Endothelial cell (in vitro differentiated cells): ENCODE results near the gene FOXA2. TPM values are rescaled to one million over a fixed set of nuclear protein-coding genes. Genes with fewer than 3 reads are reported as not detected.
A peak's percentile ranks its signal among the peaks of the same experiment; 100 is the strongest.

Experiments used
- DNase-seq: peaks from one replicate; pipeline ENCODE4 v3.0.0; 2021; ENCODE audit warnings: low spot score
- H3K27ac Mint-ChIP-seq: one replicate; pipeline ENCODE4 v1.8.0; 2021; ENCODE audit warnings: mixed read lengths, inconsistent platforms; ENCODE audit not compliant: unreplicated experiment
- H3K27me3 Mint-ChIP-seq: one replicate; pipeline ENCODE4 v1.8.0; 2021; ENCODE audit warnings: mild to moderate bottlenecking, moderate library complexity, mixed read lengths, inconsistent platforms; ENCODE audit not compliant: unreplicated experiment
- H3K36me3 Mint-ChIP-seq: one replicate; pipeline ENCODE4 v1.8.0; 2021; ENCODE audit warnings: mild to moderate bottlenecking, low read depth, mixed read lengths, inconsistent platforms; ENCODE audit not compliant: unreplicated experiment
- H3K4me1 Mint-ChIP-seq: one replicate; pipeline ENCODE4 v1.8.0; 2021; ENCODE audit warnings: mild to moderate bottlenecking, mixed read lengths, inconsistent platforms; ENCODE audit not compliant: unreplicated experiment
- H3K4me3 Mint-ChIP-seq: one replicate; pipeline ENCODE4 v1.8.0; 2021; ENCODE audit warnings: mild to moderate bottlenecking, mixed read lengths, inconsistent platforms; ENCODE audit not compliant: unreplicated experiment
- H3K9me3 Mint-ChIP-seq: one replicate; pipeline ENCODE4 v1.8.0; 2021; ENCODE audit warnings: mixed read lengths, inconsistent platforms; ENCODE audit not compliant: unreplicated experiment
- total RNA-seq: library from RNA; stranded (reverse); fragmentation: NEBNext Ultra II Directional; extraction: Animal tissue kit (Norgen Biotek cat#: 25700); gene quantifications from one replicate; pipeline ENCODE4 v1.2.1, GENCODE V29; 2021; ENCODE audit not compliant: unreplicated experiment
- TF ChIP-seq, protein P1 (sequence below): fragments of 200-600 bp; sonication (generic); IDR thresholded peaks from one replicate; pipeline ENCODE4 v1.5.0; 2021; ENCODE audit warnings: antibody characterized with exemption; ENCODE audit not compliant: unreplicated experiment

The FOXA2 gene
- total RNA-seq, 1 donor from 2014 or later, result 0.59 TPM

DNA sequence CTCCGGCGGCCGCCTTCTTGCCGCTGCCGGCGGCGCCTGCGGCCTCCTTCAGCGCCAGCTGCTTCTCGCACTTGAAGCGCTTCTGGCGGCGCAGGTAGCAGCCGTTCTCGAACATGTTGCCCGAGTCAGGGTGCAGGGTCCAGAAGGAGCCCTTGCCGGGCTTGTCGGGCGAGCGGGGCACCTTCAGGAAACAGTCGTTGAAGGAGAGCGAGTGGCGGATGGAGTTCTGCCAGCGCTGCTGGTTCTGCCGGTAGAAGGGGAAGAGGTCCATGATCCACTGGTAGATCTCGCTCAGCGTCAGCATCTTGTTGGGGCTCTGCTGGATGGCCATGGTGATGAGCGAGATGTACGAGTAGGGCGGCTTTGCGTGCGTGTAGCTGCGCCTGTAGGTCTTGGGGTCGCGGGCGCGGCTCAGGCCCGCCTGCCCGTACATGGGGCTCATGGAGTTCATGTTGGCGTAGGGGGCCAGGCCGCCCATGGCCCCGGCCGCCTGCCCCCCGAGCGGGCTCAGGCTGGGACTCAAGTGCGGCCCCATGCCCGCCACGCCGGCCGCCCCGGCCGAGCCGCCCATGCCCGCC lies 1.9 kb downstream of the FOXA2 start:
- DNase-seq, result peak; percentile 23
- Mint-ChIP-seq H3K4me3 (no peak overlapping the region), H3K9me3 (no peaks in the 10 kb centered on the region), H3K36me3 (peaks cover 3% of the 10 kb centered on the region), H3K27ac (no peak overlapping the region), H3K4me1 (peaks cover 27% of the 10 kb centered on the region), H3K27me3 (peaks cover 42% of the 10 kb centered on the region)
- TF ChIP-seq, protein P1, sequence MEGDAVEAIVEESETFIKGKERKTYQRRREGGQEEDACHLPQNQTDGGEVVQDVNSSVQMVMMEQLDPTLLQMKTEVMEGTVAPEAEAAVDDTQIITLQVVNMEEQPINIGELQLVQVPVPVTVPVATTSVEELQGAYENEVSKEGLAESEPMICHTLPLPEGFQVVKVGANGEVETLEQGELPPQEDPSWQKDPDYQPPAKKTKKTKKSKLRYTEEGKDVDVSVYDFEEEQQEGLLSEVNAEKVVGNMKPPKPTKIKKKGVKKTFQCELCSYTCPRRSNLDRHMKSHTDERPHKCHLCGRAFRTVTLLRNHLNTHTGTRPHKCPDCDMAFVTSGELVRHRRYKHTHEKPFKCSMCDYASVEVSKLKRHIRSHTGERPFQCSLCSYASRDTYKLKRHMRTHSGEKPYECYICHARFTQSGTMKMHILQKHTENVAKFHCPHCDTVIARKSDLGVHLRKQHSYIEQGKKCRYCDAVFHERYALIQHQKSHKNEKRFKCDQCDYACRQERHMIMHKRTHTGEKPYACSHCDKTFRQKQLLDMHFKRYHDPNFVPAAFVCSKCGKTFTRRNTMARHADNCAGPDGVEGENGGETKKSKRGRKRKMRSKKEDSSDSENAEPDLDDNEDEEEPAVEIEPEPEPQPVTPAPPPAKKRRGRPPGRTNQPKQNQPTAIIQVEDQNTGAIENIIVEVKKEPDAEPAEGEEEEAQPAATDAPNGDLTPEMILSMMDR, result no peak

DNA sequence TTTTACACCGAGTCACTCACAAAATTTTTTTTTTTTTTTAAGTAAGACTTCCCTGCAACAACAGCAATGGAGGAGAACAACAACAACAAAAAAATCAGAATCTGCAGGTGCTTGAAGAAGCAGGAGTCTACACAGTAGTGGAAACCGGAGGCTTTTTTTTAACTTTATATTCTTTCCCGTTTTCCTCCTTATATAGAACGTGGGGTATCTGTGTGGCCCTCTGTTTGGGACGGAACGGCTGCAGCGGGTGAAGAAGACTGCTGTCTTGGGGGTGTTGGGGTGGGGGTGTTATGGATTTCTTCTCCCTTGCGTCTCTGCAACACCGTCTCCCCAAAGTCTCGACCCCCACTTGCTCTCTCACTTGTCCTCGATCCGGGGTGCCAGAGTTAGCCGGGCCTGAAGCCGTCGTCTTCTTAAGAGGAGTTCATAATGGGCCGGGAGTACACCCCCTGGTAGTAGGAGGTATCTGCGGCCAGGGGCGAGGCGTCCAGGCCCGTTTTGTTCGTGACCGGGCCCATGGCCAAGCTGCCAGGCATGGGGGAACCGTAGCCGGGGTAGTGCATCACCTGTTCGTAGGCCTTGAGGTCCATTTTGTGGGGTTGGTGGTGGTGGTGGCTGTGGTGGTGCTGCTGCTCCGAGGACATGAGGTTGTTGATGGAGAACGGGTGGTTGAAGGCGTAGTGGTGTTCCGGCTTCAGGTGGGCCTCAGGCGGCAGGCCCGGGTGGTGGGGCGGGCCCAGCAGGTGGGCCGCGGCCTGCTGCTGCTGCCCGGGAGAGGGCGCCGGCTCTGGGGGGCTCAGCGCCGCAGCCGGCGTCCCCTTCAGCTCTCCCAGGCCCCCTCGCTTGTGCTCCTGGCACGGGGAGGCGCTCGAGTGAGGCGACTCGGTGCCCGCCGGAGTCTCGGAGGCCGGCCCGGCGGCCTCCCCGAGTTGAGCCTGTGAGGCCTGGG lies 2.7 kb downstream of the FOXA2 start:
- peaks cover 3% of the 10 kb centered on the region for H3K36me3 Mint-ChIP-seq
- TF ChIP-seq, protein P1, result no peak
- H3K4me1 Mint-ChIP-seq, result peaks cover 28% of the 10 kb centered on the region
- peaks cover 41% of the 10 kb centered on the region for H3K27me3 Mint-ChIP-seq
- no peaks in the 10 kb centered on the region for H3K9me3 Mint-ChIP-seq
- H3K27ac Mint-ChIP-seq, result no peak overlapping the region
- DNase-seq, result no peak
- H3K4me3 Mint-ChIP-seq, result no peak overlapping the region

DNA sequence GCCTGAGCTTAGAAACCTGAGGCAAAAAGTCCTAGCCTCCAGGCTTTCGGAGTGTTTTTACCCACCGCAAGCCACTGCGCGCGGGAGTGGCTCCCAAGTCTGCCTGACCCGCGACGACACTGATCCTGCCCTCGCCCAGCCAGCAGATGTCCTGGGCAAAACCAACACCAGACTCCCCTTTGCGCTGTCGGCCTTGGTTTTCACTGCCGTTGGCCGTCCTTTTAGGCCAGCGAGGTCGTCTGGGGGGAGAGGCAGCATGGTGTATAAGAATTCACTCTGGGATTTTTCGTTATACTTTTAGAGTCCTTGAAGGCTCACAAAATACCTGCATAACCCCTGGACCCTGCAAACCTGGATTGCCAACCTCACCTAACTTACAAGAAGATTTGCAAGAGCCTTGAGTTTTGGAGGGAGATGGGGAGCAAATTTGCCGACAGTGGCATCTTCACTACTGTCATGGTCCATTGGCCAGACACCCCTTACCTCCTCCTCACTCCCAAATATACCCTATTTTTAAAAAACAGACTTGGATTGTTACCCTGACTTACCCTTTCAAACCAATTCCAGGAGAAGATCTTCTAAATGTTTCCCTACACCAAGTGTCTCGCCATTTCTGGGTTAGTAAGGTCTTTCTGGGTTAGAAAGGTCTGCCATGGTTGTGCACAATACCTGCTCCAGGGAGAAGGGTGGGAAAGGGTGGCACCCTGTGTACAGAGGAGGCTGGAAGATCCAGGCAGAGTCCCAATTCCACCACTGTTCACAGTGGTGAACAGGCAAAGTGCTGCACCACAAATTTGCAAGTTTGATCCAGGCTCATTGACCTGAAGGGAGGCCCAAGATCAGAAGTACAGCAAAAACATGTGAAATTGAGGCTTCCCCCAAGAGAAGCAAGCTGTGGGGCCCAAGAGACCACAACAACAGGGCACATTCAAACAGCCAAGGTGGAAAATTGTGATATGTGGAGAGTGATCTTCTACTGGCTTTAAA lies 4.4 kb downstream of the FOXA2 start:
- Mint-ChIP-seq H3K4me1 (peaks cover 29% of the 10 kb centered on the region), H3K9me3 (no peaks in the 10 kb centered on the region), H3K4me3 (no peak overlapping the region), H3K27me3 (peaks cover 35% of the 10 kb centered on the region), H3K27ac (no peak overlapping the region), H3K36me3 (no peaks in the 10 kb centered on the region)
- DNase-seq, result no peak
- TF ChIP-seq, protein P1, result no peak

DNA sequence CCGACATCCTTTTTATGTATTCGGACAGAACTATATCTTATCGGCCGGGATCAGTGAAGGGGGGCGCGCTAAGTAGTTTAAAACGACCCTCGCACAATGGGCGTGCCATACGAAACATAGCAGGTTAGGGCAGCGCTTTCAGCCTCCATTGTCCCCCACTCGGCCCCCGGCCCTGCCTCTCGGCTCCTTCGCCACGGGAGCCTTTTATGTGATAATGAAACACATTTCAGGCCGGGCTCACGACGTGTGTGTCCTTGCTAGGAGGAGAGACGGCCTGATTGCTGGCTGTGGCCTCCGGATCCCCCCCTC lies 5.3 kb downstream of the FOXA2 start:
- TF ChIP-seq, protein P1, result no peak
- no peak for DNase-seq
- no peaks in the 10 kb centered on the region for H3K9me3 Mint-ChIP-seq
- peaks cover 39% of the 10 kb centered on the region for H3K27me3 Mint-ChIP-seq
- no peak overlapping the region for H3K27ac Mint-ChIP-seq
- H3K4me3 Mint-ChIP-seq, result no peak overlapping the region
- H3K4me1 Mint-ChIP-seq, result peaks cover 35% of the 10 kb centered on the region
- no peaks in the 10 kb centered on the region for H3K36me3 Mint-ChIP-seq
